Activated naive CD4-positive, alpha-beta T cell treated with anti-CD3 and anti-CD28 coated beads, Interleukin-2, amount 50 U/mL, for 16 hours (primary cell): Measurements from ENCODE around the gene RFC1.
A peak's percentile ranks its signal among the peaks of the same experiment; 100 is the strongest.
"Not testable (repeated sequence)": the region's sequence is repeated elsewhere in the genome, so short reads cannot be mapped to it uniquely, and the experiment has no call there.

Experiments
- DNase-seq: peaks from one replicate; pipeline ENCODE4 v3.0.0-alpha.2; 2020

RFC1 gene

GRCh38 chr4:39365830-39366771, at the start of gene RFC1:
TSS of gene RFC1 (minus strand) at chr4:39366362. CDS start at chr4:39366241, 121 bp downstream.
- DNase-seq, result peak; percentile 94

GRCh38 chr4:39415678-39416283, 49.6 kb upstream of the RFC1 start:
- no peak for DNase-seq

- not testable (repeated sequence) for DNase-seq
Observed at GRCh38 chr4:39411561-39411960, 45.4 kb upstream of the RFC1 start.

GRCh38 chr4:39410415-39410814, 44.3 kb upstream of the RFC1 start:
- DNase-seq, result no peak

- no peak for DNase-seq
Observed at GRCh38 chr4:39407584-39407885, 41.4 kb upstream of the RFC1 start.

- no peak for DNase-seq
Observed at GRCh38 chr4:39406763-39407583, 40.8 kb upstream of the RFC1 start, which contains the start of gene KLB. TSS of gene KLB (plus strand) at chr4:39406930. CDS start at chr4:39406950, 20 bp downstream.

- not testable (repeated sequence) for DNase-seq
Observed at GRCh38 chr4:39401640-39402039, 35.5 kb upstream of the RFC1 start.

- DNase-seq, result no peak
Observed at GRCh38 chr4:39394706-39395105, 28.5 kb upstream of the RFC1 start.

- DNase-seq, result no peak
Observed at GRCh38 chr4:39390603-39391002, 24.4 kb upstream of the RFC1 start.

- DNase-seq, result no peak
Observed at GRCh38 chr4:39384563-39384962, 18.4 kb upstream of the RFC1 start.

GRCh38 chr4:39383690-39384089, 17.5 kb upstream of the RFC1 start:
- DNase-seq, result no peak

GRCh38 chr4:39375478-39375877, 9.3 kb upstream of the RFC1 start:
- no peak for DNase-seq

GRCh38 chr4:39371209-39371608, 5.0 kb upstream of the RFC1 start:
- DNase-seq, result not testable (repeated sequence)

- DNase-seq, result no peak
Observed at GRCh38 chr4:39369301-39369700, 3.1 kb upstream of the RFC1 start.

- no peak for DNase-seq
Observed at GRCh38 chr4:39367166-39367565, 1.0 kb upstream of the RFC1 start.

- no peak for DNase-seq
Observed at GRCh38 chr4:39365360-39365759, 802 bp downstream of the RFC1 start.

GRCh38 chr4:39363773-39364393, 2.3 kb downstream of the RFC1 start:
- DNase-seq, result no peak

- DNase-seq, result no peak
Observed at GRCh38 chr4:39362827-39363226, 3.3 kb downstream of the RFC1 start.

GRCh38 chr4:39360611-39361010, 5.6 kb downstream of the RFC1 start:
- not testable (repeated sequence) for DNase-seq

- no peak for DNase-seq
Observed at GRCh38 chr4:39357002-39357401, 9.2 kb downstream of the RFC1 start.

GRCh38 chr4:39354254-39354552, 12.0 kb downstream of the RFC1 start:
- DNase-seq, result no peak

- DNase-seq, result no peak
Observed at GRCh38 chr4:39353478-39354253, 12.5 kb downstream of the RFC1 start.

- peak; percentile 58 for DNase-seq
Observed at GRCh38 chr4:39353149-39353477, 13.0 kb downstream of the RFC1 start.
